ENCODE results near the gene RHBDF2. TPM values are rescaled to one million over a fixed set of nuclear protein-coding genes. Genes with fewer than 3 reads are reported as not detected.

Gene RHBDF2
- total RNA-seq, 2 donors from 2014 or later: 11.6 to 23.9 TPM

GRCh38 chr17:76501827-76502307 is 644 bp upstream of the RHBDF2 start:
- no peaks in the 10 kb centered on the region for H3K36me3 ChIP-seq
- intact Hi-C loops (cut with DNase I): loop anchor here (10.0 kb wide), 1 partner anchor 197 kb away; the partner anchor contains the start of gene QRICH2
- H3K4me1 ChIP-seq: peaks cover 23% of the 10 kb centered on the region
- peak overlapping the region; percentile 69 for H3K27ac ChIP-seq
- peak overlapping the region; percentile 7 to 83 for H3K9ac ChIP-seq (ENCODE audit: low read depth in 2 of 2, low read length in 2 of 2)
- H3K4me3 ChIP-seq: peak overlapping the region; percentile 74
- no peaks in the 10 kb centered on the region for H3K9me3 ChIP-seq
- H3K27me3 ChIP-seq: no peaks in the 10 kb centered on the region
- TF ChIP-seq, protein P1, sequence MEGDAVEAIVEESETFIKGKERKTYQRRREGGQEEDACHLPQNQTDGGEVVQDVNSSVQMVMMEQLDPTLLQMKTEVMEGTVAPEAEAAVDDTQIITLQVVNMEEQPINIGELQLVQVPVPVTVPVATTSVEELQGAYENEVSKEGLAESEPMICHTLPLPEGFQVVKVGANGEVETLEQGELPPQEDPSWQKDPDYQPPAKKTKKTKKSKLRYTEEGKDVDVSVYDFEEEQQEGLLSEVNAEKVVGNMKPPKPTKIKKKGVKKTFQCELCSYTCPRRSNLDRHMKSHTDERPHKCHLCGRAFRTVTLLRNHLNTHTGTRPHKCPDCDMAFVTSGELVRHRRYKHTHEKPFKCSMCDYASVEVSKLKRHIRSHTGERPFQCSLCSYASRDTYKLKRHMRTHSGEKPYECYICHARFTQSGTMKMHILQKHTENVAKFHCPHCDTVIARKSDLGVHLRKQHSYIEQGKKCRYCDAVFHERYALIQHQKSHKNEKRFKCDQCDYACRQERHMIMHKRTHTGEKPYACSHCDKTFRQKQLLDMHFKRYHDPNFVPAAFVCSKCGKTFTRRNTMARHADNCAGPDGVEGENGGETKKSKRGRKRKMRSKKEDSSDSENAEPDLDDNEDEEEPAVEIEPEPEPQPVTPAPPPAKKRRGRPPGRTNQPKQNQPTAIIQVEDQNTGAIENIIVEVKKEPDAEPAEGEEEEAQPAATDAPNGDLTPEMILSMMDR (IDR thresholded peaks at IDR 0.05): no peak
- DNase-seq: no peak

DNA sequence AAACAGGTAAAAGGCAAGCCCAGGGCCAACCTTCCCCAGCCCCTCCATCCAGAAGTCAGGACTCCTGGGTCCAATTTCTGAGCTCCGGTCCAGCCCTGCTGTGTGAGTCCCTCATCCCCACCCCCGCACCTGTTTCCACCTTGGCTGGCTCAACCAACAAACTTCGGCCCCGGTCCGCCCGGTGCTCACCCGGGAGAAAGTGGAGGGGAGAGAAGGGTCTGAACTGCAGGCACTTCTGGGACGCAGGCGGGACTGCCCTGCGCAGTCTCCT is 541 bp downstream of the RHBDF2 start:
- H3K27ac ChIP-seq: peak overlapping the region; percentile 69
- no peaks in the 10 kb centered on the region for H3K9me3 ChIP-seq
- H3K9ac ChIP-seq (ENCODE audit: low read depth in 2 of 2, low read length in 2 of 2): peak overlapping the region; percentile 75 to 83
- peaks cover 21% of the 10 kb centered on the region for H3K4me1 ChIP-seq
- intact Hi-C loops (cut with DNase I): loop anchor here (10.0 kb wide), 1 partner anchor 196 kb away; the partner anchor contains the start of gene QRICH2
- no peaks in the 10 kb centered on the region for H3K27me3 ChIP-seq
- H3K4me3 ChIP-seq: peak overlapping the region; percentile 74
- no peaks in the 10 kb centered on the region for H3K36me3 ChIP-seq
- TF ChIP-seq, protein P1 (IDR thresholded peaks at IDR 0.05): no peak
- DNase-seq: no peak

DNA sequence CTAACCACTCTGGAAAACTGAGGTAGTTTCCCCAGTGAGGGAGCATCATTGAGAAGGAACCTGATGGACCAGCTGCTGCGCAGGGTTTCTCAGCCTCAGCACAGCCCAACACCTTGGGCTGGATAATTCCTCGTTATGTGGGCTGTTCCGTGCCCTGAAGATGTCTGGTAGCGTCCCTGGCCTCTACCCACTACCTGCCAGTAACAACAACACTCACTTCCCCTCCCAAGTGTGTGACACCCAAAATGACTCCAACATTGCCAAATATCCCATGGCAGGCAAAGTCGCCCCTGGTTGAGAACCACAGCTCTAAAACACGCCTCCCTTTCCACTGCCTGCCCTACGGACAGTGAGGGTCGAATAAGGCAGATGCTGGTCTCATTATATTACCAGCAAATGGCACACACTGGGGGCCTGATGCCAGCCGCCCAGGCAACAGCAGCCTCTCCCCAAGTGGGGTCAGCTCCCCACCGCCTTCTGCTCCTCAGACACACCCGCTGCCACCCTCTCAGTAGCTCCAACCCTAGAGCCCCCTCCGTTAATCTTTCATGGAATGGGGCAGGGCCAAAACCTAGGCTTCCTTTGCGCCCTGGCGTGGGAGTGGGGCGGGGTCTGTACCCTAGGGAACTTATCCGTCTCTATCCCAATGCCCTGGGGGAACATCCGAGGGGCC is 1.0 kb downstream of the RHBDF2 start:
- Histone ChIP-seq H3K9me3 (no peaks in the 10 kb centered on the region), H3K9ac (ENCODE audit: low read depth in 2 of 2, low read length in 2 of 2) (peak overlapping the region; percentile 75 to 83), H3K4me3 (peak overlapping the region; percentile 74), H3K27ac (peak overlapping the region; percentile 26), H3K4me1 (peaks cover 21% of the 10 kb centered on the region), H3K36me3 (no peaks in the 10 kb centered on the region), H3K27me3 (no peaks in the 10 kb centered on the region)
- intact Hi-C loops (cut with DNase I): loop anchor here (10.0 kb wide), 1 partner anchor 195 kb away; the partner anchor contains the start of gene QRICH2
- DNase-seq: no peak
- TF ChIP-seq, protein P1 (IDR thresholded peaks at IDR 0.05): no peak

DNA sequence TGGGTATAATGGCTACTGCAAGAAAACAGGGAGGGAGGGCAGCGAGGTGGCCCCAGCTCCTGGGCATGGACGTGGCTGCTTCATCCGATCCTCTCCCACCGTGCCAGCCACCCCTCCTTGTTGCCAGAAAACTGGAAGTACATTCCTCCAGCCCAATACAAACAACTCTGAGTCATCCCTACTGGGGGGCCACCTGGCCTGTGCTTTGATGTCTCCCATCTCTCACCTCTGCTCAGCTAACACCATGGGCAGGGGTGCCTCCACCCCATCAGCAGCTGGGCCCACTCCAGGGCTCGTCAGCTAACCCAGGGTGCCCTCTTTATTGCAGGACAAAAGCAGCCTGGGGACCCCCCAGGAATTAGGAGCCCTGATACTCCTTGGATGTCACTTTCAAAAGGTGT is 2.0 kb downstream of the RHBDF2 start:
- peak overlapping the region; percentile 74 for H3K4me3 ChIP-seq
- H3K27ac ChIP-seq: peak overlapping the region; percentile 26
- no peaks in the 10 kb centered on the region for H3K36me3 ChIP-seq
- intact Hi-C loops (cut with DNase I): no loop called here
- peak overlapping the region in 1 of 2 donors; percentile 51 for H3K9ac ChIP-seq (ENCODE audit: low read depth in 2 of 2, low read length in 2 of 2)
- TF ChIP-seq, protein P1 (IDR thresholded peaks at IDR 0.05): no peak
- H3K9me3 ChIP-seq: no peaks in the 10 kb centered on the region
- no peaks in the 10 kb centered on the region for H3K27me3 ChIP-seq
- H3K4me1 ChIP-seq: peaks cover 21% of the 10 kb centered on the region
- no peak for DNase-seq

- H3K9ac ChIP-seq (ENCODE audit: low read depth in 2 of 2, low read length in 2 of 2): peak overlapping the region; percentile 16 to 62
- intact Hi-C loops (cut with DNase I): no loop called here
- no peaks in the 10 kb centered on the region for H3K9me3 ChIP-seq
- H3K36me3 ChIP-seq: no peaks in the 10 kb centered on the region
- H3K27me3 ChIP-seq: no peaks in the 10 kb centered on the region
- DNase-seq: no peak
- H3K27ac ChIP-seq: peak overlapping the region; percentile 26
- TF ChIP-seq, protein P1 (IDR thresholded peaks at IDR 0.05): no peak
- H3K4me3 ChIP-seq: no peak overlapping the region
- peaks cover 21% of the 10 kb centered on the region for H3K4me1 ChIP-seq
These were observed 2.4 kb downstream of the RHBDF2 start for GRCh38 chr17:76498876-76499251.
